Activated T-cell treated with anti-CD3 and anti-CD28 coated beads for 24 hours (primary cell): ENCODE data around the gene LTO1.

Experiments
- DNase-seq: peaks from one replicate; pipeline ENCODE4 v3.0.0-alpha.2; 2020; ENCODE audit warnings: low read depth

LTO1 gene

DNA sequence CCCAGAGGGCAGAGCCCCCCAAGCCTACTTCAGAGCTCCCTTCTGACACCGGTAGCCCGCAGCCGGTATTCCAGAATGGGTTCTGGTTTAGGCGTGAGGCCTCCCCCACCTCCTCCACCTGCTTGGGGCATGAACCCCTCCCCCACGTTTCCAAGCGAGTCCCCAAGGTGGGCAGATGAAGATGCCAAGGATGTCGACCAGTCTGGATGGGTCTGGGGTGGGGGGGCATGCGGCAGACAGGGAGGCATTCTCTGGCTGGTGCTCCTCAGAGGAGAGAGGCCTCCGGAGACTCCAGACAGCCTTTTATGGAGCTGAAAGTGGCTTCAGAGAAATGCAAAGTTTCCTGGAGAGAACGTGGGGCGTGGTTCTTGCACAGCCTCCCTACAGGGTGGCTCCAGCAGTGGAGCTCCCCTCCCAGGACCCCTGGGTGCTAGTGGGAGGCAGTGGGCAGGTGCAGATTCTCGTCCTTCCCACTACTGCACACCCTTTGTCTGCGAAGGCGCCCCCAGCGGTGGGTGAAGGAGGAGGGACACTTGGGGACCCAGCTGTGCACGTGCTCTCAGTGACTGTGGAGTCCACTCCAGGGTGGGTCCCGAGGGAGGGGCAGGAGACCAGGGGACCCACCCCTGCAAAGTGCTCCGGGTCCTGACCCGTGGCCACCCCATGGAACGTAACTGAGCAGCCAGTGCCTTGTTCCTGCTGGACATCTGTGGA is 30.0 kb downstream of the LTO1 start:
- no peak for DNase-seq

DNA sequence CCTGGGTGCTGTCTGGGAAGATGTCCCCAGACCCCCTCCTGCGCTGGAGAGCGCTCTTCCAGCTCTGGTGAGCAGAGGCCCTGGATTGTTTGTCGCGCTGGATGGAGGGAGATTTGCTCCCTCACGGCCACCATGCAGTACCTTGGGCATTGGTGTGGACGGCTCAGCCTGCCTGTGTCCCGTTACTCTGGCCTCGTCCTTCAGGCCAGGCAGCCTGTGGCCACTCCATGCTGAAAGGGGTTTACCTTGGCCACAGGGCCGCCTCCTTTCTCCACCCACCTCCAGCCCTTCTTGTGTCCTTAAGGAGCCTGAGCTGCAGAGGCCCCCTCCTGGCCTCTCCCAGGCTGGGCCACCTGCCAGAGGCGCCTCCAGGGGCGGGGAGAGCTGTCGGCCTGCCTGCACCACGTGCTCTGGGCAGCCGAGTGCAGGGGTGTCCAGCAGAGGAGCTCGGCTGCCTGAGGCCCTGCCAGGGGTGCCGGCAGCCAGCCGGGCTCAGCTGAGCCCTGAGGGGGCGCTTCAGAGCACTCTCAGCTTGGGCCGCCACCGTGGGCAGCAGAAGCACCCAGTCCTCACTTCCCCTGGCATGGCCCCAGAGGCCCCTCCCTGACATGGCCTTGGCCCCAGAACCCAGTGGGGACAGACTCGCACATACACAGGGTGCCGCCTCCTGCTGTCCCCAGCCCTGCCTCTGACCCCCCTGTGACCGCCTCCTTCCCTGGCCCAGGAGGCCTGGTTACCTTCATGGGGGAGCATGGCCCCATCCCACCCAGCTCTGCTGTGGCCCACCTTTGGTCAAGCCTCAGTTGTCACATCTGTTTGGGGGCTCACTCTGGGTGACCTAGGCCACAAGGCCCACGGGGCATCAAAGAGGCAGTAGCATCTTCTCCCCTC is 30.8 kb downstream of the LTO1 start:
- DNase-seq, result no peak

DNA sequence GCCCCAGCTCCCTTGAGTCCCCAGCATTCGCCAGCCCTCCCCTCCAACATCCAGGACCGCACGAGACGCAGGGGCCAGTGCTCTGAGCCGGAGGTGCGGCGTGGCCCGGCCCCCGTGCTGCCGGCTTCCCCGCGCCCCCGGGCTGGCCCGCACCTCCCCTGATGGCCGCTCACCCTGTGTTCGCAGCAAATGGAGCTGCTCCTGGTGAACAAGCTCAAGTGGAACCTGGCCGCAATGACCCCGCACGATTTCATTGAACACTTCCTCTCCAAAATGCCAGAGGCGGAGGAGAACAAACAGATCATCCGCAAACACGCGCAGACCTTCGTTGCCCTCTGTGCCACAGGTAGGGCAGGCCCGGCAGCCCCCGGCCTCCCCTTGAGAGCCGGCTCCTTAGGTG is 31.5 kb downstream of the LTO1 start:
- no peak for DNase-seq

DNA sequence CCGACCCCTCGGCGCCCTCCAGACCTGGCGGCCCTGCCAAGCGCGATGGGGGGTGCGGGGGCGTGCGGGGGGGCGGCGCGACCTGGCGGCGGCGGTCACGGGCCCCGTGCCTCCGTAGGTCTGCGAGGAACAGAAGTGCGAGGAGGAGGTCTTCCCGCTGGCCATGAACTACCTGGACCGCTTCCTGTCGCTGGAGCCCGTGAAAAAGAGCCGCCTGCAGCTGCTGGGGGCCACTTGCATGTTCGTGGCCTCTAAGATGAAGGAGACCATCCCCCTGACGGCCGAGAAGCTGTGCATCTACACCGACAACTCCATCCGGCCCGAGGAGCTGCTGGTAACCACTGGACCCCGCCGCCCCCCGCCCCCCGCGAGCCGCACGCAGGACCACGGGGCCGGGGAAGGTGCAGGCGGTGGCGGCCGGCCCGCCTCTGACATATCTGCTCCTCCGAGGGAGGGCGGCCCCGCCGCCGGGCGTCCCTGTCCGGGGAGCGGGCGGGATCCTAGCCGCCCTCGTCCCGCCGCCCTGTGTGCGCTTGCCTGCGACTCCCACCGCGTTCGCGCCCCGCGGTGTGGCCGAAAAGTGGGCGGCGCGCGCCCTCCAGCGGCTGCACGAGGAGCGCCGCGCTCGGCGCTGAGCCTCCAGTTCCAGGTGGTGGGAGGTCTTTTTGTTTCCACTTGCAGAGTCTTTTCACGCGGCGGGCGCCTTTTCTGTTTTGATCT is 32.1 kb downstream of the LTO1 start:
- peak; percentile 71 for DNase-seq

DNA sequence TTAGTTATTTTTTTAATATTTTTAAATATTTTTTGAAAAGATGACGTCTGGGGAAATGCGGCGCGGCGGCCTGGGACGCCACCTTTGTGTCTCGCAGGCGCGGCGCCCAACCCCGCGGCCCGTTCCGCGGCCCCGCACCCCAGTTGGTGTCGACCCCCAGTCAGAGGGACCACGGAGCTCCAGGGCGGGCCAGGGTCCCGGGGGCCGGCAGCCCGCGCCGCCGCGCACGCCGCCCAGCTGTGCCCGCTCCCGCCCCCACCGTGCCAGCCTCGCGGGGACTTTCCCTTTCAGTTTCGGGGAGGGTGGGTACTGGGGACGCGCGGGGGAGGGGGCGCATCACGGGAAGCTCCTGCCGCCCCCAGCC is 32.6 kb downstream of the LTO1 start:
- peak; percentile 39 for DNase-seq

DNA sequence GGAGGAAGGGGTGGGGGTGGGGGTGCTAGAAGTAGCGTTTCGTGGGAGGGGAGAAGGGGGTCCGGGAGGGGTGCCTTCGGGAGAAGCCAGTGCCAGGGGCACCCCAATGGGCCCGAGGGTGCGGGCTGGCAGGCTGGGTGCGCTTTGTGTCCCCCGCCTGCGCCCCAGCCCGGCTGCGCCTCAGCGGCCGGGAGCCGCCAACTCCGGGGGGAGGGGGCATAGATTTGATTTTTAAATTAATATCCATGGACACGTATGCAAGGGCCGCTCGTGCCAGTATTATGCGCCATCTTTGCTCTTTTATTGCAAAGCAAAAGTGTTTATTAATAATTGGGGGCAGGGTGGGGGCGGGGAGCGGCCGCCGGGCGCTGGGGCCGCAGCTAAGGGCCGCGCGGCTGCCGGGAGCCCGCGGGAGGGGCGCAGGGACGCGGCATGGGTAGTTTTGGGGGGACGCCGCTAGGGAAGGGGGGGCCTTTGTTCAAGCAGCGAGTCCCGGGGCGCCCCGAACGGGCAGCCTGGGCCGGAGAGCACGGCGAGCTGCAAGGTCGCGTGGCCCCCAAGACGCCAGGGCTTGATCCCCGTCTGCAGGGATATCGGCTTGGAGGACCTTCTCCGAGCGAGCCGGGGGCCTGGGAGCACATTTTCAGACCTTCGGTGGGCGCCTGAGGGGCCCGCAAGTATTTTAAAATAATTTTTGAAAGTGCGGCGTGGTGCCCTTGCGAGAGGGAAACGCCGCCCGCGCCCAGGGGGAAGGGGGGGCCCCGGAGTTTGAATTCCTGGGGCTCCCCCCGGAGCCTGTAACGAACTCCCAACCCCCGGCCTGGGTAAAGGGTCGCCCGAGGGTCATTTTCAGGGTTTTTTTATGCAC is 33.2 kb downstream of the LTO1 start:
- no peak for DNase-seq

DNA sequence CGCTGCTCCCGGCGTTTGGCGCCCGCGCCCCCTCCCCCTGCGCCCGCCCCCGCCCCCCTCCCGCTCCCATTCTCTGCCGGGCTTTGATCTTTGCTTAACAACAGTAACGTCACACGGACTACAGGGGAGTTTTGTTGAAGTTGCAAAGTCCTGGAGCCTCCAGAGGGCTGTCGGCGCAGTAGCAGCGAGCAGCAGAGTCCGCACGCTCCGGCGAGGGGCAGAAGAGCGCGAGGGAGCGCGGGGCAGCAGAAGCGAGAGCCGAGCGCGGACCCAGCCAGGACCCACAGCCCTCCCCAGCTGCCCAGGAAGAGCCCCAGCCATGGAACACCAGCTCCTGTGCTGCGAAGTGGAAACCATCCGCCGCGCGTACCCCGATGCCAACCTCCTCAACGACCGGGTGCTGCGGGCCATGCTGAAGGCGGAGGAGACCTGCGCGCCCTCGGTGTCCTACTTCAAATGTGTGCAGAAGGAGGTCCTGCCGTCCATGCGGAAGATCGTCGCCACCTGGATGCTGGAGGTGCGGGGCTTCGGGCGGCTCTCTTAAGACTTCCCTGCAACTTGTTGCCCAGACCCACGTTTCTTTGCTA is 34.1 kb downstream of the LTO1 start, which contains the start of gene CCND1:
TSS of gene CCND1 (plus strand) at position 162 of the 587 bp plus-strand sequence. CDS start at position 320, 158 bp downstream.
- DNase-seq, result peak; percentile 25

DNA sequence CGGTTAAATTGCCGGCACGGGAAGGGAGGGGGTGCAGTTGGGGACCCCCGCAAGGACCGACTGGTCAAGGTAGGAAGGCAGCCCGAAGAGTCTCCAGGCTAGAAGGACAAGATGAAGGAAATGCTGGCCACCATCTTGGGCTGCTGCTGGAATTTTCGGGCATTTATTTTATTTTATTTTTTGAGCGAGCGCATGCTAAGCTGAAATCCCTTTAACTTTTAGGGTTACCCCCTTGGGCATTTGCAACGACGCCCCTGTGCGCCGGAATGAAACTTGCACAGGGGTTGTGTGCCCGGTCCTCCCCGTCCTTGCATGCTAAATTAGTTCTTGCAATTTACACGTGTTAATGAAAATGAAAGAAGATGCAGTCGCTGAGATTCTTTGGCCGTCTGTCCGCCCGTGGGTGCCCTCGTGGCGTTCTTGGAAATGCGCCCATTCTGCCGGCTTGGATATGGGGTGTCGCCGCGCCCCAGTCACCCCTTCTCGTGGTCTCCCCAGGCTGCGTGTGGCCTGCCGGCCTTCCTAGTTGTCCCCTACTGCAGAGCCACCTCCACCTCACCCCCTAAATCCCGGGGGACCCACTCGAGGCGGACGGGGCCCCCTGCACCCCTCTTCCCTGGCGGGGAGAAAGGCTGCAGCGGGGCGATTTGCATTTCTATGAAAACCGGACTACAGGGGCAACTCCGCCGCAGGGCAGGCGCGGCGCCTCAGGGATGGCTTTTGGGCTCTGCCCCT is 34.7 kb downstream of the LTO1 start:
- no peak for DNase-seq

DNA sequence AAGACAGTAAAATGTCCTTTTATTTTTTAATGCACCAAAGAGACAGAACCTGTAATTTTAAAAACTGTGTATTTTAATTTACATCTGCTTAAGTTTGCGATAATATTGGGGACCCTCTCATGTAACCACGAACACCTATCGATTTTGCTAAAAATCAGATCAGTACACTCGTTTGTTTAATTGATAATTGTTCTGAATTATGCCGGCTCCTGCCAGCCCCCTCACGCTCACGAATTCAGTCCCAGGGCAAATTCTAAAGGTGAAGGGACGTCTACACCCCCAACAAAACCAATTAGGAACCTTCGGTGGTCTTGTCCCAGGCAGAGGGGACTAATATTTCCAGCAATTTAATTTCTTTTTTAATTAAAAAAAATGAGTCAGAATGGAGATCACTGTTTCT is 35.3 kb downstream of the LTO1 start:
- no peak for DNase-seq

DNA sequence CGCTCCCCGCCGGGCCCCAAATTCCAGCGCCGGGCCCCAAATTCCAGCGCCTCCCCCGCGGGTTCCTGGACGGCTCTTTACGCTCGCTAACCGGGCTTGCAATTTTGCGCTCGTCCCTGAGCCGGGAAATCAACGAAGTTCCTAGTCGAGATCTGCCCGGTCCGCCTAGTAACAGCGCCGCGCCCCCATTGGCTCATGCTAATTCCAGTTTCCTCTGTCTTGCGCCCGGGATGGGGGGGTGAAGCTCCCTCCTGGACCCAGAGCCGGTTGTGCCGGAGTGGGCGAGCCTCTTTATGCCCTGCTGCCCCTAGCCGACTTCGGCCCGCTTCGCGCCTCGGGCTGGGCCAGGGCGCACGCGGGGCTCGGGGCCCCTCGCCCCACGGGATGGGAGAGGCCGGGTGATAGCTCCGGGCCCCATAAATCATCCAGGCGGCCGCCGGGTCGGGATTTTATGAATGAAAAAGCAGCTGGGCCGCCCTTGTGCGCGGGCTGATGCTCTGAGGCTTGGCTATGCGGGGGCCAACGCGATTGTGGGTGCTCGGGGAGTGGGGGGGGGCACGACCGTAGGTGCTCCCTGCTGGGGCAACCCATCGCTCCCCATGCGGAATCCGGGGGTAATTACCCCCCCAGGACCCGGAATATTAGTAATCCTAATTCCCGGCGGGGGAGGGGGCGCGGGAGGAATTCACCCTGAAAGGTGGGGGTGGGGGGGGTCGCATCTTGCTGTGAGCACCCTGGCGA is 36.0 kb downstream of the LTO1 start:
- DNase-seq, result no peak

DNA sequence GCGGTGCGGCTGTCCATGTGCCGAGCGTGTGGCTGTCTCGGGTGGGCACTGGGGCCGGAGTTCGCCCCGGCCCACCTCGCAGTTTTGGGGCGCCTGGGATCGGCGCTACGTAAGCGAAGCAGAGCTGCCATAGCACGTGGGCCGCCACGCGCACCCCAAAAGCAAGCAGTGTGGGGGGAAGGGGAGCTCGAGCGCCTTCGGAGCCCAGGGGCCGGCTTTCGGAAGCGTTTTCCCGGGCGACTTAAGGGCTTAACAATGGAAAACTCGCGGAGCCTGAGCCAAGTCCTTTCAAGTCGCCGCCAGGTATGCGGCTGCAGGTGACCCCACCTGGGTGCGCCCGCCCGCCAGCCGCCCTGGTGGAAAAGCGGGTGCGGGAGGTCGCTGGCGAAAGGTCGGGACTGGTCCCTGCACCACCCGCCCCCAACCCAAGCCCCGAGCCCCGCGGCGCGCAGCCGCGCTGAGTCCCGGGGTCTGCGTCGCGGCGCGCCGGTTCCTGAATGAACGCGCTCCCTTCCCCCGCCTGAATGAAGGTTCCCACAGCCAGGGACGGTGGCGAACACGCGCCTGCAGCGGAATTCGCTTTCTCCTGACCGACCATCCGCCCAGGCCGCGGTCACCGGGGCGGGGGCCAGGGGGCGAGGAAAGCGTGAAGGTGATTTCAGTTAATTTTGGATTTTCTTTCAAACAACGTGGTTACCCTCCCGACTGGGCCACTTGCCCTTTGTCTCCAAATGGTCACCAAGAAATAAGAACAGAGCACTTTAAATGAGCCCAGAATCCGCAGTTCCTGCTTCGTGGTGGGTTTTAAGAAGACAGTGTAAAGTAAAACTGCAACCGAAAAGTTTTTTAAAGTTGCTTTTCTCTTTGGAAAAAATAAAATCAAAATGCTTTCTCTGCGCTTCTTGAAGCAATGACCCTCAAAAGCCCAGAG is 36.9 kb downstream of the LTO1 start:
- no peak for DNase-seq

DNA sequence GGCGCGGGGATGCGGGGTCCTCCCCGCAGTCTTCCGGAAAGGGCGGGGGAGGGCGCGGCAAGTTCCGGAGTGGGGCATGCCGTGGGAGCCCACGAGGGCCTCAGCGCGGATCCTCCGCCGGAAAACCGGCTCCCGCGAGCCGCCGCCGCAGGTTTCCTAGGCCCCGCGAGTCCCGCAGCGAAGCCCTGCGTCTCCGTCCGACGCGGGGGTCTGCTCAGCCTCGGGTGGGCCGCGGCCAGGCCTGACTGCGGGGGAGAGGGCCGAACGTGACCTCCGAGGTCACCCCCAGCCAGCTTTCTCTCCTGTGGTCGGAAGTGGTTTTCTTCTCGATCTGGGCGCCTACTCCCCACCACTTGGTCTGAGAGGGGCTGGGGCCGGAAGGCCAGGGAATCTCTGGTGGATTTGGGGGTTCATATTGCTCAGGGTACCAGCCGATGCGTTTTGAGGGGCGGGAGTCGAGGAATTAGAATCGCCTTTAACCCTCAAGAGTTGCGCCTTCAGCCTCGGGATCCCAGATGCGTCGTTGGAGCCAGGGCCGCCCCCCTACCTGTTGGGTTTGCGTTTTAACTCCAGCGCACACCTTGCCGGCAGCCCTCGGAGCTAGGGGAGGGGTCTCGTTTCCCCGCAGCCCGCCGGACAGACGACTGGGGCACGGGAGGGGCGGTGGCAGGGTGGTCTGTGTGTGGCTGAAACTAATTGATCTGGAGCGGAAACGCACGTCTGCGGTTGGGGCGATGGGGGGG is 37.8 kb downstream of the LTO1 start:
- DNase-seq, result no peak

DNA sequence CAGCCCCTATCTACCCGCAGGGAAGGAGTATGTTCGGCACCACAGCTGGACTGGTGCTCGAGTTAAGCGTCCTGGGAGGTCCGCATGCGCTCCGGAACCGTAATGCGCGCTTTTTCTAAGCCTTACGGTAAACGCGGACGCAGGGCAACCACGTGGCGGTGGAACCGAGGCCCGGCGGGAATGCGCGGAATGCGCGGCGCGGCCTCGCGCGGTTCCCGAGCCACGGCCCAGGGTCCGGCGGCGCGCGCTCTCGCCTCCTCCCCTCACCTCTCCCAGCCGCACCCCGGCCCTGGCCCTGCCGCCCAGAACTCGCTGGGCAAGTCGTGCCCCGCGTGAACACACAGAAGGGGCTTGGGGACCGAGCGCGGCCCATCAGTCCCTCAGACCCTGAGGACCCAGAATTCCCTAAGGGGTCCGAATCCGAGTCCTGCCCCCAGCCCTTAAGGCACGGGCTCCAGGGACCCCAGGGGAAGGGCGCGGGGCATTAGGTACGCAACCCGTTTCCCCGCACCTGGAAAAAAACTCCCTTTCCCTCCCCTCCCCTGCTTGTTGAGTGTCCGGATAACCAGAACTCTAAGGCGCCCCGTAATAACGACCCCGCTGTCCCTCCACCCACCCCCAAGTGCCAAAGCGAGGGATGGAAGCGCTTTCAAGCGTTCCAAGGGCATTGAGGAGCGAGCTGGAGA is 38.5 kb downstream of the LTO1 start:
- no peak for DNase-seq

DNA sequence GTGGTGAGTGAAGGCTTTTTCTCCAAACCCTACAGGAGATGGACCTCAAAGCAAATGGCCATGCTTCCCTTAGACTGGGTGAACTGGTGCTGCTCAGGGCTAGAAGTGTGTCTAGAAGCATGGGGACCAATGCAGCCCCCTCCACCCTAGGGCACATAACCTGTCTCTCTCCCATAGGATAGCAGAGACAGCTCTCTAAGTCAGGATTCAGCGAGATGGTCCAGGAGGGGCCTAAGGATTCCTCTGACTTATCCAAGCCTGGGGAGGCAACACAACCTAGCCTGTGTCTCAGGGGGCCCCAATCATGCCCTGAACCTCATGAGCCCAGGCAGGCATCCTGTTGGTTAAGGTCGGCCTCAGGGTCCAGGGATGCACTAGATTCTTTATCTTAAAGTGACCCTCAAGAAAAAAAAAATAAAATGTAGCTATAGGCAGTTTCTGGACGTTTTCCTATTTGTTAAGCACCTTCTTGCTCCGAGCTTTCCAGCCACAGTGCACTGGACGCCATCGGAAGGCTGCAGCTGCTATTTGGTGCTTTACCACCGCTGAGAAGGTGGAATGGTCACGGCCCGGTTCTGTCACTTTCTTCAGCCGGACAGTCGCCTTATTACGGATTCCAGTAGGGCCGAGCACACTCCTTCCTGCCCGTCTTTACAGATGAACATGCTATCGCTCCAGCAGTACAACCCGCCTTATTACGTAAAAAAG is 39.2 kb downstream of the LTO1 start:
- DNase-seq, result no peak

DNA sequence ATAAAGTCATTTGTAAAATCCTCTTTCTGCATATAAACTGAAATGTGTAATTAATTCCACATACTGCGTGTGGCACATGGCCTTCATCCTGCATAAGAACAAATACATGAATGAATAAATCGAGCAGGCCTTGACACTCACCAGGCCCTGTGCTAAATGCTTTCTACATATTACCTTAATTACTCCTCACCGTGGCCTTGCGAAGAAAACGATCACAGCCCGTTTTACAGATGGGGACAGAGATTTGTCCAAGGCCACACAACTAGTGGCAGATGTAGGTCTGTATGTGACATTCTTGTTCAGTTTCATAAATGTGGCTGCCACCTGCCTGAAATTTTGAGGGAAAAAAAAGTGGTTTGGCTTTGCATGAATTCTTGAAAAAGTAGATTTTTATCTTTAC is 40.0 kb downstream of the LTO1 start:
- no peak for DNase-seq

DNA sequence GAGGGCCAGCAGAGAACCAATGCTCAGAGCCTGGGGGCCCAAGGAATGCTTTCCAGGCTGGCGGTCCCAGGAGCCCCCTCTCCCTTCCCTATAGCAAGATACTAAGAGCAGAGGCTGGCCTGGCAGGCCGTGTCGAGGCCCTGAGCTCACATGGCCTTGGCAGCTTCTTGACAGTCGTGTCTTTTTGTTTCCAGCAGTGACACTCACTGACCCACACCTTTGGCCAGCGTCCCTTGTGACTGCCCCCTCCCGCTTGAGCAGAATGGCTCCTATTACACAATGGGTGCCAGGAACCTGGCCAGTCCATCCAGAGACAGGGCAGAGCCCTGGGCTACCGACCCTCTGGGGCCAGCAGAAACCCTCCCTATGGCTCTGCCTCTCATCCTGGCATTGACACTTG is 40.6 kb downstream of the LTO1 start:
- no peak for DNase-seq

DNA sequence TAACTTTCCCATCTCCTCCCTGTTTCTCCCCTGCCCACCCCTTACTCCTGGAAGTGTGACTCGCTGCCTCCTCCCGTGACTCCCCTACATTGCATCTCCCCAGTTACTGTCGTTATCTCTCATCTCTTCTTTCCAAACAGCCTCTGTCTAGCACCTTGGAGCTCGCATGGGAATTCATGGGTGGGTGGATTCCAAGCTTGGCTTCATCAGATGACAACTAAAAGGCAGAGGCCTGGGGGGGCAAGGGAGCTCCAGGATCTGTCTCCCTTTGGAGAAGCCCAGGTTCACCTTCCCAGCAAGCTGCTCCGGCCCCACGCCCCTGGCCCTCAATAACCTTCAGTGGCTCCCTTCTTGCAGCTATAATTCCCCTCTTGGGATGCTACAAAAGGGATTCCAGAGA is 41.1 kb downstream of the LTO1 start:
- DNase-seq, result no peak
